GM19023 (cell line): Measurements from ENCODE around the gene PEX11B.

Experiments
- ATAC-seq: cut with Tn5 transposase; IDR thresholded peaks from one replicate; pipeline ENCODE4 v1.9.1; 2021; ENCODE audit warnings: mild to moderate bottlenecking, moderate library complexity; ENCODE audit not compliant: unreplicated experiment

PEX11B gene

GRCh38 chr1:145877923-145878486 lies 40.5 kb downstream of the PEX11B start:
- ATAC-seq = no peak

DNA sequence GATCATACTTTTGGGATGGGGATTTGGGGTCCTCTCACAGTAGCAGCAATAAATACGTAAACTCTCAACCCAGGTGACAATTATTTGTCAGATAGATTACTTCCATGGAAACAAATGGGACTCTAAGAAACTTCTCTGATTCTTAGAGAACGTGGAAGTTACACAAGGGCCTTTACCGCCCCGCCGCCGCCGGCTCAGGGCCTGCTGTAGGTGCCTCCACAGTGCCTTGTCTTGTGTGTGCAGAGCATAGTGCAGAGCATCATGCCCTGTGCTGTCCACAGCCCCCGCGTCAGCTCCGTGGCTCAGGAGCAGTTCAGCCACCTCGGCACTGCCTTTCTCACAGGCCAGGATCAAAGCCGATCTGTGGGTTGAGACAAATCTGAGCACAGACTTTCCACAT lies 43.9 kb downstream of the PEX11B start:
- no peak for ATAC-seq

GRCh38 chr1:145871994-145872924 lies 46.3 kb downstream of the PEX11B start:
- ATAC-seq = no peak

DNA sequence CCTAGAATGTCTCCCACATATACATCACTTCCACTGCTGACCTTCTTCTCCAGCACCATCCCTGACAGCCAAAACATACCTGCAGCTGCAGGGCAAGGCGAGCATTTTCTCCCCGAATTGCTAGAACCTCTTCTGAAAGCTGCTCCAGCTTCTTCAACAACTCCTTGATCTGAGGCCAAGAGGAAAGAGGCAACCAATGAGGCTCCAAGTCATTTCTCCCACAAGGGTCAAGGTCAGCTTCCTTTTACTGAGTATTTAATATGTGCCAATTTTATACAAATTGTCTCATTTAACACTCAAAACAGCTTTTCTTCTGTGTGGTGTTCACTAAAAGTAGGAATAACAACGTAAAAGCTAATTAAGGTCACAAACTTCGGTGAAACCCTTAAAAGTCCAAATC lies 50.3 kb downstream of the PEX11B start:
- ATAC-seq = no peak

- no peak for ATAC-seq
Measured at GRCh38 chr1:145863282-145864018, 55.1 kb downstream of the PEX11B start.
